COLO829 (cell line): ENCODE data around the gene MTAP.
A peak's percentile ranks its signal among the peaks of the same experiment; 100 is the strongest.

Experiments
- DNase-seq: peaks from one replicate; pipeline ENCODE4 v3.0.0; 2012; ENCODE audit warnings: low spot score

MTAP gene

GRCh38 chr9:21804791-21805190, 2.4 kb downstream of the MTAP start:
- DNase-seq, result no peak

DNA sequence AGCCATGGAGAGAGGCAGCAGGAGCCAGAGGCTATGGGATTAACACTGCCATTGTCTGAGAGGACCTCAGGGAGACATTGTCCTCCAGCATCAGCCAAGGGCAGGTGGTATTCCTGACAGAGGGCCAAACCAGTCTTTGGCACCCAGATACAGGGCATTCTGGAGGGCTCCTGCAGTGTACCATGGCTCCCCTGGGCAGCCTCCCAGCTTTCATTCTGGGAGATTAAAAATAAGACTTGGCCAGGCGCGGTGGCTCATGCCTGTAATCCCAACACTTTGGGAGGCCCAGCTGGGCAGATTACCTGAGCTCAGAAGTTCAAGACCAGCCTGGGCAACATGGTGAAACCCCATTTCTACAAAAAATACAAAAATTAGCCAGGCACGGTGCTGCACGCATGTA, 4.2 kb downstream of the MTAP start:
- DNase-seq, result no peak

DNA sequence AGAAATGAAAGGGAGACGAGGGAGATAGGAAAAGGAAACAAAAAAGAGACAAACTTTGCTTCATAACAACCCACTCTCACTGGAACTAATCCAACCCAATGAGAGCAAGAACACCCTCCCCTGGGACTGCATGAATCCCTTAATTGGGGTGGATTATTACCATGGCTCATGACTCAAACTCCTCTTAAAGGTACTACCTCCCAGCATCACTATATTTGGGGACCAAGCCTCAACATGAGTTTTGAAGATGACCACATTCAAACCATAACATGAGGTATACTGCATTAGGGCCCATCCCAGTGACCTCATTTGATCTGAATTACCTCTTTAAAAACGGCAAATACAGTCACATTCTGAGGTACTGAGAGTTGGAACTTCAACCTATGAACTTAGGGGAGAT, 8.0 kb downstream of the MTAP start:
- DNase-seq, result no peak

DNA sequence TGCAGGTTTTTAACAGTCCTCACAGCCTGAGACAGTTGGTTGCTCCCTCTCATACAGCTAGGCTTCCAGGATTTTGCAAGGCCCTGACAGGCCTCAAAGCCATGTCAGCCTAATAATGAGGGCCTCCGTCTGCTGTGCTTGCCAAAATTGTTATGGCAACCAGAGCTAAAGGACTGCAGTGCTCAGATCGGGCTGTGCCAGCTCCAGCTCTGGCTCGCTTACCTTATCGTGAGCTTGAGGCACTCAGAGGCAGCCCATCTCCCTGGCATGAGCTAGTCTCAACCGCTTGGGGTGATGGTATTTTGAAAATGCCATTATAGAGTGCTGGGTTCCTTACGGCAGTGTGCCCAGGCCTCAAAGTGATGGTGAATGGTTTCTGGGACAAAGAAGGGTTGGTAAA, 8.4 kb downstream of the MTAP start:
- no peak for DNase-seq

DNA sequence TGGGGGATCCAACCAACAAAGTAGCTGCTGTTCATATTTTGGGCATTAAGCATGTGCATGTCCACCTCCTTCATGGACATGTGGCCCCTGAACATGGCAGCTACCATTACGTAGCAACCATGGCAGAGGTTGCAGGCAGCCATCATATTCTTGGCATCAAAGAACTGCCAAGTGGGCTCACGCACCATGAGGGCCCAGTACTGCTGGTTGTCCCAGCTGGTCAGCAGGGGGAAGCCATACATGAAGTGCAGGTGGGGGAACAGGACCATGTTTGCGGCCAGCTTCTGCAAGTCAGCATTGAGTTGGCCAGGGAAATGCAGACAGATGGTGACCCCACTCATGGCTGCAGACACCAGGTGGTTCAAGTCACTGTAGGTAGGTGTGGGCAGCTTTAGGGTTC, 9.5 kb downstream of the MTAP start:
- DNase-seq, result no peak

DNA sequence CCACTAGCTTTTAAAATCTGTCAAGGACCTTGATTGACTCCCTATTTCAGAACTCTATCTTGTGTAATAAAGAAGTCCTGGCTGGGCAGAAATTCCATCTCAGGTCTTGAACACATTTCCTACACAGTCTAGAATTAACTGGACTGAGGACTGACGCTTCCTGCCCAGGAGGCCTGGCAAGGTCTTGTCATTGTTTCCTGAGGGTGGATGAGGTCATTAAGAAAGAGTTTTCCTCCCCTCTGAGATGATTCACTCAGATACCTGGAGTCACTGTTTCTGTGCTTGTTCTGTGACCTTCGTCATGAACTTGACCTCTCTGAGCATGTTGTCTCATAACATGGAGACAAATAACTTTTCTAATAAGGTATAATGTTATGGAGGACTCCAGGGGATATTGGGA, 10.0 kb downstream of the MTAP start:
- no peak for DNase-seq

- peak; percentile 45 for DNase-seq
Observed at GRCh38 chr9:21812946-21813568, 10.6 kb downstream of the MTAP start.

DNA sequence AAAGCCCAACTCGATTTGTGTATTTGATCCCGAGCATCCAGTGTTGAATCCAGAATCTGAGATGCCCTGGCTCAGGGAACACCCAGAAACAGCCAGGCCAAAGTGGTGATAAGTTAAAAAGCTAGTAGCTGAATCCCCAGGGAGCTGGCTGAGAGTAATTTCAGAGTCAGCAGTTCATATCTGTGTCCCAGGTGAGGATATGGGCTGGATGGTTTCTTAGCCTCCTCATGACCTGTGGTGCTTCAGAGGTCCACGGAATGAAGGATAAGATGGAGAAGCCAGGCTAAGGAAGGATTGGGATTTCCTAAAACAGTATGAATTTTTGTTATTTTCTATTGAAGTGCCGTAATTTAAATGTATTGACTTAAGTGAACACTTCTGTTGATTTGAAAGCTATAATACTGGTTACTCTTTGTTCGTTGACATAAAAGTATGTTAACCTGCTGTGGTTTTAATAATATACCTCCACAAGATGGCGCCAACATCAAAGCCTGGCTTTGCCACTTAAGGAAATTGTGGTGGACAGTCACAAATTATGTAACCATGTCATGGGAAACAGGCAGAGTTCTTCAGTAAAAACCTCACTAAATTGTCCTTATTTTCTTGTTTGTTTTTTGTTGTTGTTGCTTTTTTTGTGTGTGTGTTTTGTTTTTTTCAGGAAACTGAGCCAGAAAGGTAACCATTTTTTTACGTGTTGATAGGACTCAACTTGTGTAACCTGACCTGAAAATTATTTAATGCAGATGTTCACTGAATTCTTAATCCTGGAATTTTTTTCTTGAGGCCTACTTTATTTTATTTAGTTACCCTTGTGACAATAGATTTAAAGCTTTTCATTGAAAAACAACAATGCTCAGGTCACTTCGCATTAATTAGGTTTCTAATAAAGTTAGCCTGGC, 11.4 kb downstream of the MTAP start:
- peak; percentile 44 for DNase-seq

GRCh38 chr9:21815643-21816042, 13.2 kb downstream of the MTAP start:
- no peak for DNase-seq

DNA sequence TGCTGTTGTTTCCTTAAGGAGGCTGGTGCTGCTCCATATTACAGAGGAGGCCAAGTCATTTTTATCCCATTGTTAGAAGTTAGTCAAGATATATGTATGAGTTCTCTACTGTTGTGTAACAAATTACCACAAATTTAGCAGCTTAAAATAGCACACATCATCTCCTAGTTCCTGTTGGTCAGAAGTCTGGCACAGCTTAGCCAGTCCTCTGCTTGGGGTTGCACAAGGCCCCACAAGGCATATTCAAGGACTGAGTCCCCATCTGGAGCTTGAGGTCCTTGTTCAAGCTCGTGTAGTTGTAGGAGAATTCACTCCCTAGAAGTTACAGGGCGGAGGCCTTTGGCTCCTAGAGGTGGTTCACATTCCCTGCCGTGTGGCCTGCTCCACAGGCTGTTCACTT, 14.7 kb downstream of the MTAP start:
- DNase-seq, result no peak

DNA sequence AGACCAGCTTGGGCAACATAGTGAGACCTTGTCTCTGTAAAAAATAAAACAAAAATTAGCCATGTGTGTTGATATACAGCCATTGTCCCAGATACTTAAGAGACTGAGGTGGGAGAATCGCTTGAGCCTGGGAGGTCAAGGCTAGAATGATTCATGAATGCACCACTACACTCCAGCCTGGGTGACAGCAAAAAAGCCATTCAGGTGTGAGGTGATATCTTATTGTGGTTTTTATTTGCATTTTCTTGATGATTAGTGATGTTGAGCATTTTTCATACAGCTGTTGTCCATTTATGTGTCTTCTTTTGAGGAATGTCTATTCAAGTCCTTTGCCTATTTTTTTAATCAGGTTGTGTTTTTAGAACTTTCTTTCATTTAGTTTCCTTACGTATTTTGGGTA, 23.2 kb downstream of the MTAP start:
- no peak for DNase-seq

DNA sequence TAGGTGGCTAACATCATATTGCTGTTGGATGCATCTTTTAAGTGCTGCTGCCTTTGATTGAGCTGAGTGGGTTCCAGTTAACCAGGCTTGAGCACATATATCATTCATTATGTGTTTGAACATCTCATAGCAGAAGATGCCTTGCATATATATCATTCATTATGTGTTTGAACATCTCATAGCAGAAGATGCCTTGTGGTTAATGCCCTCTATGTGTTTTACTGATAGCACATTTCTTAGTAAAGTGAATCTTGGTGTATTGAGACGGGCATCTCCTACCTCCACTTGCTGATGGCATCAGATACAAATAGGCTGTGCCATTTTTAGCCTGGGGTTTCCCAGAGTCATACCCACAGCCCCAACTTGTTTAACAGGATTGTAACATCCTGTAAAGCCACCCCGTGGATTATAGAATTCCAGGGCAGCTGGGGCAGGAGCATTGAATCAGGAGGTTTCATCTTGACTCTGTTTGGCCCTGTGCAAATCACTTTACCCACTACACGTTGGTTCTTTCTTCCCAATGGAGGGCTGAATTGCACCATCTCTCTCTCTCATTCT, 26.5 kb downstream of the MTAP start:
- DNase-seq, result no peak

GRCh38 chr9:21830589-21830988, 28.2 kb downstream of the MTAP start:
- DNase-seq, result peak; percentile 30

DNA sequence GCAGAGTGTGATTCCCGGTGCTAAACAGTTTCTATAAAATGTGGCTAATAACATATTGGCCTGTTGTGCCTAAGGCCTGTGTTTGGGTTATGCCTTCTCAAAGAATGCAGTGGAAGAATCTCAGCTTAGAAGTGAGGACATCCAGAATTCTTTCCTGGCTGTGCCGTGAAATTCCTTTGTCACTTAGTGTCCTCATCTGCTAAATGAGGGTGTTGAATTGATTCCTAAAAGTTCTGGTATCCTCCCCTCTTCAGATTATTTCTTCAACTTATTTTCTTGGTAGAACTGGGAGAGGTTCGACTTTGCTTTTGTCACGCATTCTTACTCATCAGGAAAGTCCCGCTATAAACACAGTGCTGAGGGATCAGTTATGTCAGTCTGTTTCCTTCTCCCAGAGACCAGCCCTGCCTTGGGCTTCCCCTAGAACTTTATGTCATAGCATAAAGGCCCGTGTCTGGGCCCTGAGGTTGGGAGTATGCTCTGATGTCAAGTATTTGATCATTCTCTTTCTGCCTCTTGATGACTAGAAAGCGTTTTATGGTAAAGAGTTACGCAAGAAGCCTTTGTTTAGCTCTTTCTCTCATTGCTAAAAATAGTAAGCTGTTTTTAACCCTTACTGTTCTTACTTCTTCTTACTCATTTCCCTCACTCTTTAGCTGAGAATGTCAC, 29.5 kb downstream of the MTAP start:
- no peak for DNase-seq

DNA sequence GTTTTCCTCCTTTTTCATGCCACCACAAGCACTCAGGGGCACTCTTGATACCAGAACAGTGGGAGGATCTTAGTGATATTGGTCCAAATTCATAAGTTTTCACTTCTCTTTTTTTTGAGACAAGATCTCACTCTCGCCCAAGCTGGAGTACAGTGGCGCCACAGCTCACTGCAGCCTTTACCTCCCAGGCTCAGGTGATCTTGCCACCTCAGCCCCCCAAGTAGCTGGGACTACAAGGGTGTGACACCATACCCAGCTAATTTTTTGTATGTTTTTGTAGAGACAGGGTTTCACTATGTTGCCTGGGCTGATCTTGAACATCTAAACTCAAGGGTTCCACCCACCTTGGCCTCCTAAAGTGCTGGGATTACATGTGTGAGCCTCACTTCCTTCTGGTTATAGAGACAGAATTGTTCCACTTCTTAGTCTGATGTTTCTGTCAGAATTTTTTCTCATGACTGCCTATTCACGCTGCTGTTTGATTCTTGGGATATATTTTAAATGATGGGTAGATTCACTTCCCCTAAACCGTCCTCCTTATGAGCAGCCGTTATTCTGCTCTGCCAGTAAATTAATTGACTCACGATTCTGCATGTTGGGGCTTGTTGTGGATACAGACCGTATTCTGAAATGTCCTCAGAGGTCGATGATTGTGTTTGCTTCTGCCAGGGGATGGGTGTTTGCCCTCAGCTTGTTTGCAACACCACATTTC, 30.8 kb downstream of the MTAP start:
- no peak for DNase-seq

DNA sequence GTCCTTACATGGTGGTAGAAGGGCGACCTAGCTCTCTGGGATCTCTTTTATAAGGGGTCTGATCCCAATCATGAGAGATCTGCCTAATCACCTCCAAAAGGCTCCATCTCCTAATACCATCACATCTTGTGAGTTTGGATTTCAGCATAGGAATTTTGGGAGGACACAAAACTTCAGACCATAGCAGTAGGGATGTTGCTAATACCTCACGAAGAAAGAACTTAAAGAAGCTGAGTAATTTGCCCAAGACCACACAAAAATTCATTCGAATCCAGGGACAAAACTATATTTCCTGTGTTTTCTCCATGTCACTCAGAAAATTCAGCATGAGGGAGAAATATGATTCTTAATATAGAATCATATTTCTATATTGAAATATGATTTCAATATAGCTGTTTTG, 32.7 kb downstream of the MTAP start:
- no peak for DNase-seq

DNA sequence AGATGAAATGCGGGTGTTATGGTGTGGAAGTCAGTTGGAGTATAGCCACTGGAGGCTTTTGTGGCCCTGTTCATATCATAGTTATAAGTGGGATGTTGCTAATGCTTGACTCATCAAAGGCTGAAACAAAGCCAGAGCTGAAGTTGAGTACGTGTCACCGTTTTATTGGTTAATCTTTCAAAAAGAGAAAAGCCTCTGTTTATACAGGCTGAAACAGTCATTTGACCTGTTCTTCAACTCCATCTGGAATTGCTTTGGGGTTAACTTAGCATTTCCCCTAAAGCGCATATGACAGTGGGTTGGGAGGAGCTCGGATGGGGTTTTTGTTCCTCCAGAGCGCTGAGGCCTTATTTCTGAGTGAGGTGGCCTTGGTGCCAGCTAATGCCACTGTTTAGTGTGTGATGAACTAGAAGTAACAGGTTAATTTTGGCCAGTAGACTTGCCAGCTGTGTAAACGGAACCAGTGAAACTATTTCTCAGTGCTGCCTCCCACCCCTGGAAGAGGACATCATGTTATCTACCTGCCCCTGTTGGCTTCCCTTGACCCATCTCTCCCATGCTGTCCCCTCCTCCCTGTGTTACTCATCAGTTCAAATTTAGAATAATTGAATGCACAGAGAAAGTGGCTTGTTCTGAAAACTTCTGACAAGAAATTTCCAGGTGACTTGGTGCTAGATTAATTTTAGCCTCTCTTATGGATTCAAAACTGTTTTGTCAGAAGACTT, 34.2 kb downstream of the MTAP start:
- DNase-seq, result peak; percentile 81

DNA sequence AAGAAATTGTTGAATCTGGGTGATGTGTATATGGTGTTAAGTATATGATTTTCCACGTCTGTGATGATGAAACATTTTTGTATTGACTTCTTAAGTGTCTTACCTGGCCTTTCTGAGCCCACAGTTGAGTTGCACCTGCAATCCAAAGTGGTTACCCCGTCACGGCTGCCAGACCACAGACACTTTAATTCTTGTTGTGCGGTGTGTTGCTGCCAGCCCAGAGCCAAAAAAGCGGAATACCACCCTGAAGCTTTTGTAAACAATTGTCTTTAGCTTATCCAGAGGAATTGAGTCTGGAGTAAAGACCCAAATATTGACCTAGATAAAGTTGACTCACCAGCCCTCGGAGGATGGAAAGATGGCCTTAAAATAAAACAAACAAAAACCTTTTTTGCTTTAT, 35.1 kb downstream of the MTAP start:
- no peak for DNase-seq

GRCh38 chr9:21840647-21841046, 38.2 kb downstream of the MTAP start:
- no peak for DNase-seq

DNA sequence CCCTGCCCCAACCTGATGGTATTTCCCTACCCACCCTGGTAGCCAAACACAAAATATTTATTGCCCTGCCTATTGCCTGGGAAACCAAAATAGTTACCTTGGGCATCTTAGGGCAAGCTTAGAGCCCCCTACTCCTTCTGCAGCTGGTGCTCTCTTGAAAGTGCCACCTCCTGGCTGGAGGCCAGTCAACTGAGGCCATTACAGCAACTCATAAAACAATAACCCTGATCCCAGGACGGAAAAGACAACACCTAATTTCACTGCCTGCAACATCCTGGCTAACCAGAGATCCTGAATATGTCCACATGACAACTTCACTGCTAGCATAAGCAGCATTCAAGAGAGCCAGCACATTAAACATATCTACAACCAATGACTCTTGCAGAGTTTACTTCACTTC, 38.7 kb downstream of the MTAP start:
- no peak for DNase-seq

DNA sequence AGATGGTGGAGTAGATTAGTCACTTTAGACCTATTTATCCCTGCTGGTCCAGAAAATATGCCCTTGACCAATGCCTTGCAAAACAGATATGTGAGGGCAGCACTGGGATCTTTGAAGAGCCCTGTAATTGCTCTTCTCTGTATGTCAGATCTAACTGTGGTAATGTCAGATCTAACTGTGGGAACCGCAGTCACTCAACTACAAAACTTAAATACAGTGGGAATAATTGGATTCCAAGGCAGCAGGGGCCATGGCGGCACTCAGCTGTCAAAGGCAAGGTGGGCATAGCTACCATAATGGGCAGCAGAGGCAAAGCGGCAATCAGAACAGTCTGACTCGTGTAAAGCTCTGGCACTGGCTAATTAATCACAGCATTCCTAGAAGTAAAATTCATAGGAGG, 46.2 kb downstream of the MTAP start:
- no peak for DNase-seq

DNA sequence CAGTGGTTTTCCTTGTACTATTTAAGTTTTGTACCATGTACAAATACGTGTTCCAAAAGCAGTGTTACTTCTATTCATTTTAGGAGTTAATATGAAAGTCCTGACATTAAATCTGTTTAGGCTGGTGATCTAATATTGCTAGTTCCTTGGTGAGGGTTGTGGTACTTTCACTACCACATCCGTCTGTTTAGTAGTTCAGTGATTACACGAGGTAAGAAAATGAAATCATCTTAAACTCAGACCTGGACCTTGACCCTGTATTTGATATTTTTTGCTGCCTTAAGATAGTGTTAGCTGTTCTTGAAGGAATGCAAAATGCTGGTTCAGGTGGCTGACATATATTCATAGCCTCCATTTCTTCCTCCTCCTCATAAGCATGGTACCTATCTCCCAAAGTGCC, 50.3 kb downstream of the MTAP start:
- DNase-seq, result no peak
